ENCODE results near the gene TASOR2. TPM values are rescaled to one million over a fixed set of nuclear protein-coding genes. Genes with fewer than 3 reads are reported as not detected.

The TASOR2 gene
- total RNA-seq, 1 donor from 2014 or later = 63.7 TPM

- no peaks in the 10 kb centered on the region for H3K9me3 ChIP-seq
- intact Hi-C loops (cut with DNase I) = no loop called here
- no peaks in the 10 kb centered on the region for H3K36me3 ChIP-seq
- no peak for ATAC-seq
- no peak overlapping the region for H3K27ac ChIP-seq
- H3K27me3 ChIP-seq = no peaks in the 10 kb centered on the region
- H3K4me3 ChIP-seq = no peak overlapping the region
- no peak for DNase-seq
- H3K4me1 ChIP-seq = peaks cover 21% of the 10 kb centered on the region
- no peak for TF ChIP-seq CTCF (IDR thresholded peaks at IDR 0.05)
These were observed 25.2 kb downstream of the TASOR2 start for GRCh38 chr10:5709865-5710264.

- intact Hi-C loops (cut with DNase I) = no loop called here
- H3K27ac ChIP-seq = no peak overlapping the region
- H3K4me1 ChIP-seq = peaks cover 21% of the 10 kb centered on the region
- H3K4me3 ChIP-seq = peak overlapping the region; percentile 27
- H3K27me3 ChIP-seq = no peaks in the 10 kb centered on the region
- DNase-seq (no peak), ATAC-seq (no peak)
- no peak for TF ChIP-seq CTCF (IDR thresholded peaks at IDR 0.05)
- no peaks in the 10 kb centered on the region for H3K36me3 ChIP-seq
- H3K9me3 ChIP-seq = no peaks in the 10 kb centered on the region
These were observed 26.2 kb downstream of the TASOR2 start for GRCh38 chr10:5710859-5711258.

- H3K27ac ChIP-seq = no peak overlapping the region
- peaks cover 21% of the 10 kb centered on the region for H3K4me1 ChIP-seq
- no peak for DNase-seq
- intact Hi-C loops (cut with DNase I) = no loop called here
- H3K4me3 ChIP-seq = peak overlapping the region; percentile 27
- no peaks in the 10 kb centered on the region for H3K9me3 ChIP-seq
- no peak for ATAC-seq
- H3K36me3 ChIP-seq = no peaks in the 10 kb centered on the region
- H3K27me3 ChIP-seq = no peaks in the 10 kb centered on the region
- no peak for TF ChIP-seq CTCF (IDR thresholded peaks at IDR 0.05)
These were observed 27.0 kb downstream of the TASOR2 start for GRCh38 chr10:5711642-5712041.

- TF ChIP-seq CTCF (IDR thresholded peaks at IDR 0.05) = no peak
- intact Hi-C loops (cut with DNase I) = no loop called here
- no peaks in the 10 kb centered on the region for H3K9me3 ChIP-seq
- no peaks in the 10 kb centered on the region for H3K27me3 ChIP-seq
- no peak overlapping the region for H3K27ac ChIP-seq
- peaks cover 21% of the 10 kb centered on the region for H3K36me3 ChIP-seq
- H3K4me1 ChIP-seq = no peaks in the 10 kb centered on the region
- H3K4me3 ChIP-seq = no peak overlapping the region
- DNase-seq = no peak
- ATAC-seq = no peak
These were observed 34.9 kb downstream of the TASOR2 start for GRCh38 chr10:5719546-5719945.

- no peaks in the 10 kb centered on the region for H3K9me3 ChIP-seq
- intact Hi-C loops (cut with DNase I) = no loop called here
- TF ChIP-seq CTCF (IDR thresholded peaks at IDR 0.05) = no peak
- DNase-seq (no peak), ATAC-seq (no peak)
- no peak overlapping the region for H3K27ac ChIP-seq
- H3K27me3 ChIP-seq = no peaks in the 10 kb centered on the region
- H3K36me3 ChIP-seq = peaks cover 25% of the 10 kb centered on the region
- no peak overlapping the region for H3K4me3 ChIP-seq
- H3K4me1 ChIP-seq = no peaks in the 10 kb centered on the region
These were observed 35.5 kb downstream of the TASOR2 start for GRCh38 chr10:5720182-5720581.

- Histone ChIP-seq H3K9me3 (no peaks in the 10 kb centered on the region), H3K27ac (no peak overlapping the region), H3K36me3 (peaks cover 44% of the 10 kb centered on the region), H3K4me1 (no peaks in the 10 kb centered on the region), H3K4me3 (no peak overlapping the region), H3K27me3 (no peaks in the 10 kb centered on the region)
- DNase-seq = no peak
- intact Hi-C loops (cut with DNase I) = no loop called here
- peak; percentile 45 for ATAC-seq
- no peak for TF ChIP-seq CTCF (IDR thresholded peaks at IDR 0.05)
These were observed 39.1 kb downstream of the TASOR2 start for GRCh38 chr10:5723692-5724091.
